Naive thymus-derived CD8-positive, alpha-beta T cell (primary cell): Measurements from ENCODE around the gene FCGR3B. TPM values are rescaled to one million over a fixed set of nuclear protein-coding genes. Genes with fewer than 3 reads are reported as not detected.
A peak's percentile ranks its signal among the peaks of the same experiment; 100 is the strongest.
"Not testable (repeated sequence)": the region's sequence is repeated elsewhere in the genome, so short reads cannot be mapped to it uniquely, and the experiment has no call there.

Source experiments
- ATAC-seq, 2 donors: fragments of 150-1000 bp; cut with Tn5 transposase in 1 of 2; sonication (Bioruptor Pico), chemical (Tn5 transposase) in 1 of 2; 1 replicate in 1 of 2; 2 replicates in 1 of 2; pipeline ENCODE4 v1.10.0; 2021; ENCODE audit warnings: mild to moderate bottlenecking in 2 of 2, moderate library complexity in 2 of 2
- POLR2A ChIA-PET: fragments of 350-600 bp; sonication (Branson Sonifier 250); formaldehyde crosslinking; loops from one replicate; lab custom pipeline; 2021; ENCODE audit warnings: antibody characterized with exemption; lab: Charles Lee
- DNase-seq, 10 donors: peaks; one replicate each; pipeline versions ENCODE4 v3.0.0 to v3.0.0-alpha.2; 2020 to 2022
- H3K27ac Mint-ChIP-seq, 10 donors: one replicate each; pipeline ENCODE4 v1.8.0; 2020 to 2022; ENCODE audit warnings: mild to moderate bottlenecking in 10 of 10, mixed read lengths in 10 of 10, moderate library complexity in 4 of 10, inconsistent platforms in 1 of 10
- H3K27me3 Mint-ChIP-seq, 5 donors: one replicate each; pipeline ENCODE4 v1.8.0; 2021 to 2022; ENCODE audit warnings: mixed read lengths in 5 of 5
- H3K36me3 Mint-ChIP-seq, 3 donors: one replicate each; pipeline ENCODE4 v1.8.0; 2020 to 2022; ENCODE audit warnings: mixed read lengths in 3 of 3, mild to moderate bottlenecking in 2 of 3, inconsistent platforms in 1 of 3
- H3K4me1 Mint-ChIP-seq, 4 donors: one replicate each; pipeline ENCODE4 v1.8.0; 2021 to 2022; ENCODE audit warnings: mixed read lengths in 4 of 4
- H3K4me3 Mint-ChIP-seq, 10 donors: one replicate each; pipeline ENCODE4 v1.8.0; 2020 to 2022; ENCODE audit warnings: mild to moderate bottlenecking in 10 of 10, mixed read lengths in 10 of 10, moderate library complexity in 6 of 10, inconsistent platforms in 1 of 10
- H3K9me3 Mint-ChIP-seq, 9 donors: one replicate each; pipeline ENCODE4 v1.8.0; 2020 to 2022; ENCODE audit warnings: mixed read lengths in 9 of 9, mild to moderate bottlenecking in 3 of 9, inconsistent platforms in 1 of 9, moderate library complexity in 1 of 9
- polyA plus RNA-seq, 3 donors: library from polyadenylated mRNA; unstranded; fragments of 300-500 nt; fragmentation: Illumina TruSeq; gene quantifications; one replicate each; pipeline ENCODE4 v1.2.3, GENCODE V29; 2021
- total RNA-seq, 8 experiments: library from RNA in 2 of 8; stranded (reverse) in 2 of 8; gene quantifications; one replicate each; pipeline ENCODE4 v1.2.3 and lab custom pipeline; 2021 to 2026

Gene FCGR3B
- total and polyA plus RNA-seq, 5 experiments from 2014 or later: 0.29 TPM; not detected in 4

GRCh38 chr1:161630128-161630742 lies 741 bp downstream of the FCGR3B start:
- H3K4me3 Mint-ChIP-seq, H3K36me3 Mint-ChIP-seq, H3K9me3 Mint-ChIP-seq, DNase-seq, H3K27ac Mint-ChIP-seq, POLR2A ChIA-PET, H3K27me3 Mint-ChIP-seq, ATAC-seq: not testable (repeated sequence)
- peaks cover 4 to 18% (median 8%) of the 10 kb centered on the region in 4 donors for H3K4me1 Mint-ChIP-seq

- H3K36me3 Mint-ChIP-seq, H3K27me3 Mint-ChIP-seq, ATAC-seq, POLR2A ChIA-PET, DNase-seq, H3K9me3 Mint-ChIP-seq: not testable (repeated sequence)
- Mint-ChIP-seq H3K4me1 (peaks cover 19 to 43% (median 36%) of the 10 kb centered on the region in 4 donors), H3K4me3 (peak overlapping the region in 2 of 10 donors; percentile 12 to 39), H3K27ac (peak overlapping the region in 6 of 10 donors; percentile 2 to 85 (median 38))
These were observed 4.4 kb downstream of the FCGR3B start for GRCh38 chr1:161626445-161627146.

- H3K27me3 Mint-ChIP-seq, POLR2A ChIA-PET, H3K36me3 Mint-ChIP-seq, DNase-seq, ATAC-seq, H3K9me3 Mint-ChIP-seq: not testable (repeated sequence)
- Mint-ChIP-seq H3K27ac (peak overlapping the region in 2 of 10 donors; percentile 13 to 65), H3K4me1 (peaks cover 25 to 57% (median 45%) of the 10 kb centered on the region in 4 donors), H3K4me3 (peak overlapping the region in 3 of 10 donors; percentile 45 to 56 (median 51))
These were observed 6.4 kb downstream of the FCGR3B start for GRCh38 chr1:161624605-161625004.

GRCh38 chr1:161623401-161624051 lies 7.5 kb downstream of the FCGR3B start:
- H3K27me3 Mint-ChIP-seq, POLR2A ChIA-PET, H3K36me3 Mint-ChIP-seq, H3K9me3 Mint-ChIP-seq: not testable (repeated sequence)
- ATAC-seq (peak; percentile 30 to 57), DNase-seq (peak in 2 of 10 donors; percentile 22)
- H3K4me1 Mint-ChIP-seq: peaks cover 25 to 57% (median 45%) of the 10 kb centered on the region in 4 donors
- H3K27ac Mint-ChIP-seq: peak overlapping the region; percentile 28 to 84 (median 65)
- H3K4me3 Mint-ChIP-seq: peak overlapping the region; percentile 33 to 79 (median 70)

GRCh38 chr1:161622054-161622453 lies 8.9 kb downstream of the FCGR3B start:
- peak overlapping the region; percentile 89 to 100 (median 95) for H3K4me3 Mint-ChIP-seq
- H3K9me3 Mint-ChIP-seq, H3K36me3 Mint-ChIP-seq, H3K27me3 Mint-ChIP-seq: not testable (repeated sequence)
- POLR2A ChIA-PET: interaction anchor here (1.2 kb wide), 1 partner anchor 90 kb away, joined by 3 read pairs; no protein-coding TSS in a partner anchor
- DNase-seq (peak in 1 of 10 donors; percentile 19), ATAC-seq (peak in 1 of 2 donors; percentile 39)
- peak overlapping the region; percentile 77 to 100 (median 92) for H3K27ac Mint-ChIP-seq
- H3K4me1 Mint-ChIP-seq: peaks cover 25 to 51% (median 45%) of the 10 kb centered on the region in 4 donors

GRCh38 chr1:161621181-161622000 lies 9.6 kb downstream of the FCGR3B start:
- POLR2A ChIA-PET: interaction anchor here (1.2 kb wide), 1 partner anchor 89 kb away, joined by 3 read pairs; no protein-coding TSS in a partner anchor
- peak overlapping the region; percentile 87 to 100 (median 92) for H3K27ac Mint-ChIP-seq
- DNase-seq (peak; percentile 42 to 91 (median 79)), ATAC-seq (peak; percentile 74 to 77)
- H3K27me3 Mint-ChIP-seq, H3K36me3 Mint-ChIP-seq, H3K9me3 Mint-ChIP-seq: not testable (repeated sequence)
- peaks cover 21 to 44% (median 41%) of the 10 kb centered on the region in 4 donors for H3K4me1 Mint-ChIP-seq
- peak overlapping the region; percentile 89 to 100 (median 95) for H3K4me3 Mint-ChIP-seq

GRCh38 chr1:161620399-161620798 lies 10.6 kb downstream of the FCGR3B start:
- DNase-seq, H3K36me3 Mint-ChIP-seq, H3K27me3 Mint-ChIP-seq, H3K9me3 Mint-ChIP-seq, ATAC-seq, POLR2A ChIA-PET: not testable (repeated sequence)
- Mint-ChIP-seq H3K27ac (peak overlapping the region in 4 of 10 donors; percentile 15 to 100 (median 35)), H3K4me1 (peaks cover 21 to 39% (median 37%) of the 10 kb centered on the region in 4 donors), H3K4me3 (peak overlapping the region in 7 of 10 donors; percentile 30 to 98 (median 54))

- POLR2A ChIA-PET, H3K4me3 Mint-ChIP-seq, H3K36me3 Mint-ChIP-seq, H3K9me3 Mint-ChIP-seq, ATAC-seq, H3K27me3 Mint-ChIP-seq, DNase-seq: not testable (repeated sequence)
- Mint-ChIP-seq H3K27ac (peak overlapping the region in 1 of 10 donors; percentile 51), H3K4me1 (peaks cover 14 to 30% (median 25%) of the 10 kb centered on the region in 4 donors)
These were observed 12.5 kb downstream of the FCGR3B start for GRCh38 chr1:161618517-161618916.

GRCh38 chr1:161616417-161616816 lies 14.6 kb downstream of the FCGR3B start:
- ATAC-seq, H3K4me3 Mint-ChIP-seq, POLR2A ChIA-PET, H3K27me3 Mint-ChIP-seq, DNase-seq, H3K36me3 Mint-ChIP-seq, H3K9me3 Mint-ChIP-seq: not testable (repeated sequence)
- peak overlapping the region in 1 of 10 donors; percentile 49 for H3K27ac Mint-ChIP-seq
- H3K4me1 Mint-ChIP-seq: peaks cover 17 to 30% (median 24%) of the 10 kb centered on the region in 4 donors

- not testable (repeated sequence) for H3K36me3 Mint-ChIP-seq, H3K27me3 Mint-ChIP-seq, ATAC-seq, DNase-seq, H3K9me3 Mint-ChIP-seq
- Mint-ChIP-seq H3K4me1 (peaks cover 17 to 24% (median 19%) of the 10 kb centered on the region in 4 donors), H3K27ac (peak overlapping the region; percentile 91 to 100 (median 95)), H3K4me3 (peak overlapping the region; percentile 43 to 97 (median 94))
- POLR2A ChIA-PET: interaction anchor here (1.6 kb wide), 1 partner anchor 113 kb away, joined by 8 read pairs; no protein-coding TSS in a partner anchor
These were observed 17.8 kb downstream of the FCGR3B start for GRCh38 chr1:161613142-161613514.

GRCh38 chr1:161612322-161613141 lies 18.4 kb downstream of the FCGR3B start:
- POLR2A ChIA-PET: interaction anchor here (0.6 to 1.6 kb wide), 2 partner anchors 28 to 114 kb away, joined by 3 to 8 read pairs; no protein-coding TSS in a partner anchor
- ATAC-seq (peak; percentile 90 to 93), DNase-seq (peak; percentile 82 to 96 (median 92))
- Mint-ChIP-seq H3K27me3 (peaks cover 2 to 14% (median 5%) of the 10 kb centered on the region in 5 donors), H3K4me1 (peaks cover 17 to 24% (median 19%) of the 10 kb centered on the region in 4 donors), H3K4me3 (peak overlapping the region; percentile 91 to 97 (median 94)), H3K27ac (peak overlapping the region; percentile 91 to 100 (median 95))
- not testable (repeated sequence) for H3K36me3 Mint-ChIP-seq, H3K9me3 Mint-ChIP-seq
